HL-60 (cell line): ENCODE data around the gene ARL8A.
"Not testable (repeated sequence)": the region's sequence is repeated elsewhere in the genome, so short reads cannot be mapped to it uniquely, and the experiment has no call there.

ENCODE experiments used
- DNase-seq, 2 experiments: peaks; one replicate each; pipeline ENCODE4 v3.0.0-alpha.2; 2010 to 2020; ENCODE audit warnings: low read depth in 1 of 2, low spot score in 1 of 2
- H3K27ac ChIP-seq: fragments of 250-450 bp; sonication (Bioruptor Pico); replicated peaks from 2 replicates; pipeline ENCODE4 v1.5.1; 2020; ENCODE audit warnings: mild to moderate bottlenecking, moderate library complexity
- H3K27me3 ChIP-seq: fragments of 250-450 bp; sonication (Bioruptor Pico); 2 replicates; pipeline ENCODE4 v1.5.1; 2021; ENCODE audit warnings: mild to moderate bottlenecking, moderate library complexity; ENCODE audit not compliant: insufficient read depth, poor library complexity, severe bottlenecking
- H3K4me3 ChIP-seq: replicated peaks from 2 replicates; pipeline ENCODE4 v1.5.1; 2011; ENCODE audit warnings: mild to moderate bottlenecking, control low read depth, low read length; ENCODE audit not compliant: insufficient read depth
- CTCF ChIP-seq: IDR thresholded peaks from one replicate; pipeline ENCODE4 v1.5.1; 2011; ENCODE audit warnings: low read length, control low read depth, inconsistent platforms; ENCODE audit not compliant: insufficient read depth
- GABPA ChIP-seq: IDR thresholded peaks from 2 replicates; pipeline ENCODE4 v1.6.1; 2012; ENCODE audit warnings: low read depth
- POLR2AphosphoS5 ChIP-seq: IDR thresholded peaks from 2 replicates; pipeline ENCODE4 v1.6.1; 2012; ENCODE audit warnings: low read depth
- REST ChIP-seq: IDR thresholded peaks from 2 replicates; pipeline ENCODE4 v1.6.1; 2012; ENCODE audit warnings: low read depth; ENCODE audit not compliant: insufficient replicate concordance
- SPI1 ChIP-seq: IDR thresholded peaks from 2 replicates; pipeline ENCODE4 v1.6.1; 2012; ENCODE audit warnings: low read depth, mild to moderate bottlenecking, borderline replicate concordance

ARL8A gene

GRCh38 chr1:202168861-202169260, 24.3 kb upstream of the ARL8A start:
- Histone ChIP-seq H3K27me3 (no peaks in the 10 kb centered on the region), H3K4me3 (no peak overlapping the region), H3K27ac (no peak overlapping the region)
- DNase-seq: no peak
- no peak for TF ChIP-seq SPI1
- TF ChIP-seq POLR2AphosphoS5: no peak
- TF ChIP-seq CTCF: no peak
- no peak for TF ChIP-seq REST
- TF ChIP-seq GABPA: no peak

GRCh38 chr1:202167708-202168415, 23.3 kb upstream of the ARL8A start:
- no peak overlapping the region for H3K4me3 ChIP-seq
- no peak overlapping the region for H3K27ac ChIP-seq
- H3K27me3 ChIP-seq: no peaks in the 10 kb centered on the region
- DNase-seq: no peak
- TF ChIP-seq POLR2AphosphoS5 (no peak), REST (no peak), GABPA (no peak), SPI1 (no peak), CTCF (no peak)

- H3K27me3 ChIP-seq, H3K4me3 ChIP-seq, H3K27ac ChIP-seq, DNase-seq: not testable (repeated sequence)
These were observed 22.5 kb upstream of the ARL8A start for GRCh38 chr1:202167054-202167453.

- TF ChIP-seq POLR2AphosphoS5 (no peak), REST (no peak), SPI1 (no peak), GABPA (no peak), CTCF (no peak)
- no peak overlapping the region for H3K27ac ChIP-seq
- no peak overlapping the region for H3K4me3 ChIP-seq
- no peak for DNase-seq
- no peaks in the 10 kb centered on the region for H3K27me3 ChIP-seq
These were observed 21.7 kb upstream of the ARL8A start for GRCh38 chr1:202165942-202166843.
